CD8-positive, alpha-beta memory T cell (primary cell): ENCODE data around the gene PNKD. TPM values are rescaled to one million over a fixed set of nuclear protein-coding genes. Genes with fewer than 3 reads are reported as not detected.

Experiments used
- CTCF ChIA-PET: fragments of 350-600 bp; sonication (Branson Sonifier 250); formaldehyde crosslinking; loops from one replicate; lab custom pipeline; 2021; ENCODE audit warnings: antibody characterized with exemption; lab: Charles Lee
- POLR2A ChIA-PET: fragments of 350-600 bp; sonication (Branson Sonifier 250); formaldehyde crosslinking; loops from one replicate; lab custom pipeline; 2021; ENCODE audit warnings: antibody characterized with exemption; lab: Charles Lee
- DNase-seq, 5 donors: peaks; one replicate each; pipeline versions ENCODE4 v3.0.0 to v3.0.0-alpha.2; 2020 to 2022; ENCODE audit warnings: mixed read lengths in 1 of 5
- H3K27ac ChIP-seq: one replicate; pipeline ENCODE4 v1.7.0; 2013; ENCODE audit warnings: low read depth, mild to moderate bottlenecking, low read length, moderate library complexity
- H3K27me3 ChIP-seq: 2 replicates; pipeline ENCODE4 v1.7.0; 2013; ENCODE audit warnings: low read length, mild to moderate bottlenecking; ENCODE audit not compliant: insufficient read depth, poor library complexity, severe bottlenecking
- H3K36me3 ChIP-seq: 2 replicates; pipeline ENCODE4 v1.7.0; 2013; ENCODE audit warnings: mild to moderate bottlenecking, low read length, moderate library complexity; ENCODE audit not compliant: insufficient read depth
- H3K4me1 ChIP-seq: 2 replicates; pipeline ENCODE4 v1.7.0; 2013; ENCODE audit warnings: mild to moderate bottlenecking, low read length, moderate library complexity; ENCODE audit not compliant: insufficient read depth
- H3K4me3 ChIP-seq: 2 replicates; pipeline ENCODE4 v1.7.0; 2013; ENCODE audit warnings: mild to moderate bottlenecking, low read length
- H3K9me3 ChIP-seq: 2 replicates; pipeline ENCODE4 v1.7.0; 2013; ENCODE audit warnings: mild to moderate bottlenecking, low read length
- H3K27ac Mint-ChIP-seq, 8 donors: one replicate each; pipeline ENCODE4 v1.8.0; 2020 to 2021; ENCODE audit warnings: mixed read lengths in 8 of 8, mild to moderate bottlenecking in 6 of 8, inconsistent platforms in 3 of 8, moderate library complexity in 3 of 8
- H3K27me3 Mint-ChIP-seq, 2 donors: one replicate each; pipeline ENCODE4 v1.8.0; 2020 to 2021; ENCODE audit warnings: mixed read lengths in 2 of 2, mild to moderate bottlenecking in 1 of 2, moderate library complexity in 1 of 2
- H3K36me3 Mint-ChIP-seq, 3 donors: one replicate each; pipeline ENCODE4 v1.8.0; 2020 to 2021; ENCODE audit warnings: mixed read lengths in 3 of 3, inconsistent platforms in 1 of 3, mild to moderate bottlenecking in 1 of 3
- H3K4me1 Mint-ChIP-seq, 3 donors: one replicate each; pipeline ENCODE4 v1.8.0; 2020 to 2021; ENCODE audit warnings: mixed read lengths in 3 of 3, inconsistent platforms in 1 of 3, mild to moderate bottlenecking in 1 of 3
- H3K4me3 Mint-ChIP-seq, 7 donors: one replicate each; pipeline ENCODE4 v1.8.0; 2020 to 2021; ENCODE audit warnings: mixed read lengths in 7 of 7, mild to moderate bottlenecking in 6 of 7, moderate library complexity in 4 of 7, inconsistent platforms in 2 of 7
- H3K9me3 Mint-ChIP-seq, 5 donors: one replicate each; pipeline ENCODE4 v1.8.0; 2020 to 2022; ENCODE audit warnings: mixed read lengths in 5 of 5, mild to moderate bottlenecking in 3 of 5, moderate library complexity in 2 of 5, inconsistent platforms in 1 of 5
- polyA plus RNA-seq: library from polyadenylated mRNA; unstranded; fragments of 300-500 nt; fragmentation: Illumina TruSeq; gene quantifications from one replicate; pipeline ENCODE4 v1.2.3, GENCODE V29; 2021
- total RNA-seq, 2 experiments: library from RNA; stranded (reverse); gene quantifications; one replicate each; pipeline ENCODE4 v1.2.3, GENCODE V29; 2021

The PNKD gene
- total and polyA plus RNA-seq, 3 experiments from 2014 or later: 26.8 to 111 (median 31.6) TPM

DNA sequence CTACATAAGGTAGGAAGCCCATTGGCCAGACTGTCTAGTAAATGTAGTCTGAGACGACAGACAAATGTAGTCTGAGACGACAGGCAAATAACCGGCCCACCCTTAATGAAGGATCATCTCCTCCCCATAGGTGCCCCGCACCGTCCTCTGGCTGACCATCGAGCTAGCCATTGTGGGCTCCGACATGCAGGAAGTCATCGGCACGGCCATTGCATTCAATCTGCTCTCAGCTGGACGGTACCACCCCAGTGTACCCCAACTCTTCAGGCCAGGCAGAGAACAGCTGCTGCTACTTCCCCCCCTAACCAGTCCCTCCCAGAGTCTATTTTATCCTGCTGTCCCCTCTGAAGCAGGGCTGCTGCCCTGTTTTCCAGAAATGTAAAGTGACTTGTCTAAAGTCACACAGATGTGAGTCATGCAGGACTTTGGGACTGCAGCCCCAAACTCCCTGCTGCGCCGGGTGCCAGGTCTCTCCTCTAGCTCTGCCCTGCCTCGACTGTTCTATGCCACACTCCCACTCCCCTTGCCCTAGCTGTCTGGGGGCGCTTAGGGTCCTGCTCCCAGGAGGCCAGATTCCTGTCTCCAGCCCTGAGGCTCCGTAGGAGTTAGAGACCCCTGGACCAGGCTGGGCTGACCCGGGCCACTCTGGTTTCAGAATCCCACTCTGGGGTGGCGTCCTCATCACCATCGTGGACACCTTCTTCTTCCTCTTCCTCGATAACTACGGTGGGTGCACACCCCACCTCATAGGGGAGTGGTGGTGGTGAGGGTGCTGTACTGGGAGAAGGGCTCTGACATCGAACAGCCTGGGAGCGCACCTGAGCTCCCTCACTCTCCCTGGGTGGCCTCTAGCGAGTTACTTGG lies 116.4 kb downstream of the PNKD start:
- Histone ChIP-seq H3K9me3 (no peaks in the 10 kb centered on the region), H3K4me1 (no peaks in the 10 kb centered on the region), H3K4me3 (no peak overlapping the region), H3K27ac (no peak overlapping the region), H3K27me3 (no peaks in the 10 kb centered on the region), H3K36me3 (no peaks in the 10 kb centered on the region)
- Mint-ChIP-seq H3K4me3 (peak overlapping the region in 1 of 7 donors; percentile 63), H3K27me3 (peaks cover 4 to 5% of the 10 kb centered on the region in 2 donors), H3K9me3 (no peaks in the 10 kb centered on the region), H3K4me1 (peaks cover 4 to 7% (median 7%) of the 10 kb centered on the region in 3 donors), H3K36me3 (no peaks in the 10 kb centered on the region), H3K27ac (peak overlapping the region in 2 of 8 donors; percentile 41 to 85)
- CTCF ChIA-PET: interaction anchor here (1.2 kb wide), 1 partner anchor 10 kb away, joined by 5 read pairs; no protein-coding TSS in a partner anchor
- POLR2A ChIA-PET: no interaction called here
- no peak for DNase-seq

DNA sequence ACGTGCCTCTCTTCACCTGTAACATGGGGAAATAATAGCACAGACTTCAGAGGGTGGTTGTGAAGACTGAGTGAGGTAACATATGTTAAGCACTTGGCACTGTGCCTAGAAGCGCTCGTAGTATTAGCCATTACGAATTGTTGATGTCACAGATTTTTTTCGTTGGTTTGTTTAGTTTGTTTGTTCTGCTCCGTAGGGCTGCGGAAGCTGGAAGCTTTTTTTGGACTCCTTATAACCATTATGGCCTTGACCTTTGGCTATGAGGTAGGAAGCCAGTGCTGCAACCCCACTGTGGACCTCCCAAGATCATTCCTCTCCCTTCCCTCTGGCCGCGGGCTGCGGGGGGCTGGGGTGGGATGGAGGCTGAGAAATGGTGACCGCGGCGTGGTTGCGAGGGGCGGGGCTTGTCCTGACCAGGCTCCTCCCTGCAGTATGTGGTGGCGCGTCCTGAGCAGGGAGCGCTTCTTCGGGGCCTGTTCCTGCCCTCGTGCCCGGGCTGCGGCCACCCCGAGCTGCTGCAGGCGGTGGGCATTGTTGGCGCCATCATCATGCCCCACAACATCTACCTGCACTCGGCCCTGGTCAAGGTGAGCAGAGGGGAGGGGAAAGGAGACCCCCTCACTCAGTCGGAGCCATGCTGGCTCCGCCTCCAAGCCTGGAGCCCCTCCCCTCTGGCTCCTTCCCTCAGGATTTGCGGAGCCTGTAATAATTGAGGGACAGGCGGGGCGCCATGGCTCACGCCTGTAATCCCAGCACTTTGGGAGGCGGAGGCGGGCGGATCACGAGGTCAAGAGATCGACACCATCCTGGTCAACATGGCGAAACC lies 117.3 kb downstream of the PNKD start:
- peak overlapping the region in 3 of 8 donors; percentile 12 to 85 (median 41) for H3K27ac Mint-ChIP-seq
- no peak overlapping the region for H3K4me3 ChIP-seq
- POLR2A ChIA-PET: no interaction called here
- no peaks in the 10 kb centered on the region for H3K36me3 ChIP-seq
- no peak overlapping the region for H3K27ac ChIP-seq
- H3K27me3 ChIP-seq: no peaks in the 10 kb centered on the region
- H3K9me3 ChIP-seq: no peaks in the 10 kb centered on the region
- CTCF ChIA-PET: no interaction called here
- no peaks in the 10 kb centered on the region for H3K4me1 ChIP-seq
- peak overlapping the region in 1 of 7 donors; percentile 63 for H3K4me3 Mint-ChIP-seq
- no peaks in the 10 kb centered on the region for H3K9me3 Mint-ChIP-seq
- H3K4me1 Mint-ChIP-seq: peaks cover 4 to 6% (median 5%) of the 10 kb centered on the region in 3 donors
- no peaks in the 10 kb centered on the region for H3K36me3 Mint-ChIP-seq
- peaks cover 2 to 5% of the 10 kb centered on the region in 2 donors for H3K27me3 Mint-ChIP-seq
- DNase-seq: peak in 1 of 5 donors; percentile 48

DNA sequence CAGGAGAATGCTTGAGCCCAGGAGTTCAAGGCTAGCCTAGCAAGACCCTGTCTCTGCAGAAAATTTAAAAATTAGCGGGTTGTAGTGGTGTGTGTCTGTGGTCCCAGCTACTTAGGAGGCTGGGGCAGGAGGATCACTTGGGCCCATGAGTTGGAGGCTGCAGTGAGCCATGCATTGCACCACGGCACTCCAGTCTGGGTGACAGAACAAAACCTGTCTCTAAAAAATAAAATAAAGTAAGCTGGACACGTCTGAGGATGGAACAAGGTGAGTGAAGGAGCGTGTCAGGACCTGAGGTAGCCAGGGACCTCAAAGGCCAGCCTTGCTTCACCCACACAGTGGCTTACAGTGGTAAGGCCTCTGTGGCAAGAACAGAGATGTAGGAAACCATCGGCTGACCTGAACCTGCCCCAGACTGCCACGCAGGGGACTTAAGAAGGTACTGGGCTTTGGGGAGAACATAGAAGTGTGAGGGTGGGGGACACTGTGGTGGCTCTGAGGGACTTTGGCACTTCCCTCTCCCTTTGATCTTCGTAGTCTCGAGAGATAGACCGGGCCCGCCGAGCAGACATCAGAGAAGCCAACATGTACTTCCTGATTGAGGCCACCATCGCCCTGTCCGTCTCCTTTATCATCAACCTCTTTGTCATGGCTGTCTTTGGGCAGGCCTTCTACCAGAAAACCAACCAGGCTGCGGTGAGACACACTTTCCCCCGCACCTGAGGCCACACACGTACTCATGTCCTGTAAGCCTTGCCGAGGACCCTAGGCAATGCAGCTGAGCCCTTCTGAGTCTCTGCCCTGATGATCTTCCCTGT lies 119.2 kb downstream of the PNKD start:
- Mint-ChIP-seq H3K4me1 (peaks cover 14 to 21% (median 16%) of the 10 kb centered on the region in 3 donors), H3K4me3 (no peak overlapping the region), H3K36me3 (no peaks in the 10 kb centered on the region), H3K9me3 (no peaks in the 10 kb centered on the region), H3K27ac (peak overlapping the region in 1 of 8 donors; percentile 86), H3K27me3 (peaks cover 5 to 7% of the 10 kb centered on the region in 2 donors)
- Histone ChIP-seq H3K4me1 (peaks cover 11% of the 10 kb centered on the region), H3K27me3 (no peaks in the 10 kb centered on the region), H3K27ac (no peak overlapping the region), H3K9me3 (no peaks in the 10 kb centered on the region), H3K36me3 (no peaks in the 10 kb centered on the region), H3K4me3 (no peak overlapping the region)
- POLR2A ChIA-PET: interaction anchor here (1.2 kb wide), 1 partner anchor 14 kb away, joined by 3 read pairs; no protein-coding TSS in a partner anchor
- CTCF ChIA-PET: interaction anchor here (1.1 kb wide), 2 partner anchors 97 to 118 kb away, joined by 3 read pairs; partner anchors contain the start of gene TMBIM1
- no peak for DNase-seq

DNA sequence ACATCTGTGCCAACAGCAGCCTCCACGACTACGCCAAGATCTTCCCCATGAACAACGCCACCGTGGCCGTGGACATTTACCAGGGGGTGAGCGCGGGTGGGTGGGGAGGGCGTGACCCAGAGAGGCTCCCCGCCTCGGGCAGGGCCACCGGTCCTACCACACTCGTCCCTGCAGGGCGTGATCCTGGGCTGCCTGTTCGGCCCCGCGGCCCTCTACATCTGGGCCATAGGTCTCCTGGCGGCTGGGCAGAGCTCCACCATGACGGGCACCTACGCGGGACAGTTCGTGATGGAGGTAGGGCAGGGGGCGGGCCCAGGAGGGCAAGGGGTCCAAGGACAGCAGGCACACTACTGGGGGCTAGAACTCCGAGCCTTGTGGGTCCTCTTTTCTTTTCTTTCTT lies 120.9 kb downstream of the PNKD start:
- H3K4me3 ChIP-seq: no peak overlapping the region
- ChIA-PET POLR2A (interaction anchor here (1.1 kb wide), 1 partner anchor 997 kb away, joined by 6 read pairs; no protein-coding TSS in a partner anchor), CTCF (interaction anchor here (6.4 kb wide), 1 partner anchor 91 kb away, joined by 46 read pairs; no protein-coding TSS in a partner anchor)
- H3K27ac Mint-ChIP-seq: no peak overlapping the region
- H3K9me3 ChIP-seq: no peaks in the 10 kb centered on the region
- H3K27me3 ChIP-seq: no peaks in the 10 kb centered on the region
- peaks cover 0 to under 1% (median 0%) of the 10 kb centered on the region in 3 donors for H3K36me3 Mint-ChIP-seq
- peaks cover 25 to 37% (median 31%) of the 10 kb centered on the region in 3 donors for H3K4me1 Mint-ChIP-seq
- no peaks in the 10 kb centered on the region for H3K36me3 ChIP-seq
- no peak for DNase-seq
- no peak overlapping the region for H3K27ac ChIP-seq
- peaks cover 24% of the 10 kb centered on the region for H3K4me1 ChIP-seq
- peaks cover 5 to 6% of the 10 kb centered on the region in 2 donors for H3K27me3 Mint-ChIP-seq
- no peaks in the 10 kb centered on the region for H3K9me3 Mint-ChIP-seq
- no peak overlapping the region for H3K4me3 Mint-ChIP-seq

DNA sequence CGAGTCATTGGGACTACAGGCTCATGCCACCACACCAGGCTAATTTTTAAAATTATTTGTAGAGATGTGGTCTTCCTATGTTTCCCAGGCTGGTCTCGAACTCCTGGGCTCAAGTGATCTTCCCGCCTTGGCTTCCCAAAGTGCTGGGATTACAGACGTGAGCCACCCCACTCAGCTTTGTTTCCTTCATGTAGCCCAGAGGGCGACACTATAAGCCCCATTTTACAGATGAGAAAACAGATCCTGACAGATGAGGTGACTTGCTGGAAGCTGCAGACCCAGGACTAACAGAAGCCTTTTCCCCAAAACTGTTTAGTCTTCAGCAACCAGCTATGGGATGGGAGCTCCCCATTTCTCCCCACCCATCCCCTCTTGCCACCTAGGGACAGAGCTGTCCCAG lies 122.1 kb downstream of the PNKD start:
- H3K27me3 ChIP-seq: no peaks in the 10 kb centered on the region
- Mint-ChIP-seq H3K4me1 (peaks cover 34 to 44% (median 39%) of the 10 kb centered on the region in 3 donors), H3K4me3 (no peak overlapping the region), H3K27me3 (peaks cover under 1 to 8% of the 10 kb centered on the region in 2 donors), H3K27ac (peak overlapping the region in 1 of 8 donors; percentile 47), H3K9me3 (no peaks in the 10 kb centered on the region), H3K36me3 (peaks cover 0 to 7% (median 0%) of the 10 kb centered on the region in 3 donors)
- ChIA-PET POLR2A (interaction anchor here (1.1 kb wide), 1 partner anchor 996 kb away, joined by 6 read pairs; no protein-coding TSS in a partner anchor), CTCF (interaction anchor here (0.6 to 6.4 kb wide), 4 partner anchors 15 to 120 kb away, joined by 3 to 46 read pairs (median 8); partner anchors contain the start of gene CATIP)
- H3K4me3 ChIP-seq: no peak overlapping the region
- H3K36me3 ChIP-seq: no peaks in the 10 kb centered on the region
- no peak for DNase-seq
- no peaks in the 10 kb centered on the region for H3K9me3 ChIP-seq
- H3K27ac ChIP-seq: no peak overlapping the region
- peaks cover 35% of the 10 kb centered on the region for H3K4me1 ChIP-seq

DNA sequence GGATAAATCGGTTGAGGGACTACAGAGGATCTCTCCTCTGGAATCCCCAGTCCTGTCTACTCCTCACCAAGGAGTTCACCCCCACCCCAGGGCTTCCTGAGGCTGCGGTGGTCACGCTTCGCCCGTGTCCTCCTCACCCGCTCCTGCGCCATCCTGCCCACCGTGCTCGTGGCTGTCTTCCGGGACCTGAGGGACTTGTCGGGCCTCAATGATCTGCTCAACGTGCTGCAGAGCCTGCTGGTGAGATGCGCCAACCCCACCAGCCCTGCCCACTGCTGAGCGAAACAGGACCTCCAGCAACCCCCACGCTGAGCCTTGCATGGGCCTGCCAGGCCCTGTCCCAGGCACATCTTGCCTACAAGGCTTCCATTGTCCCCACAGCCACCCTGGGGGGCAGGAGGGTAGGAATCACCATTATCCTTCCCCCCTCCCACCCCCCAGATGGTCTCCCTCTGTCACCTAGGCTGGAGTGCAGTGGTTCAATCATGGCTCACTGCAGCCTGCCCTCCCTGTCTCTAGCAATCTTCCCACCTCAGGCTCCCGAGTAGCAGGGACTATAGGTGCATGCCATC lies 122.7 kb downstream of the PNKD start:
- H3K27ac Mint-ChIP-seq: peak overlapping the region in 1 of 8 donors; percentile 100
- H3K4me1 ChIP-seq: peaks cover 40% of the 10 kb centered on the region
- peaks cover 39 to 49% (median 44%) of the 10 kb centered on the region in 3 donors for H3K4me1 Mint-ChIP-seq
- H3K4me3 ChIP-seq: no peak overlapping the region
- H3K4me3 Mint-ChIP-seq: no peak overlapping the region
- no peak for DNase-seq
- POLR2A ChIA-PET: interaction anchor here (1.3 kb wide), 1 partner anchor 123 kb away, joined by 5 read pairs; the partner anchor contains the start of genes AAMP and PNKD
- H3K27me3 Mint-ChIP-seq: peaks cover 0 to 12% of the 10 kb centered on the region in 2 donors
- peaks cover 0 to 7% (median 0%) of the 10 kb centered on the region in 3 donors for H3K36me3 Mint-ChIP-seq
- CTCF ChIA-PET: interaction anchor here (0.6 to 6.4 kb wide), 9 partner anchors 14 to 121 kb away, joined by 3 to 63 read pairs (median 5); partner anchors contain the start of genes AAMP, CATIP, PNKD and TMBIM1
- no peaks in the 10 kb centered on the region for H3K9me3 ChIP-seq
- no peaks in the 10 kb centered on the region for H3K36me3 ChIP-seq
- no peaks in the 10 kb centered on the region for H3K27me3 ChIP-seq
- no peak overlapping the region for H3K27ac ChIP-seq
- H3K9me3 Mint-ChIP-seq: no peaks in the 10 kb centered on the region
